Caco-2 (cell line): ENCODE results near the gene ZEB2. TPM values are rescaled to one million over a fixed set of nuclear protein-coding genes. Genes with fewer than 3 reads are reported as not detected.

Experiments
- BruUV-seq: library from RNA; stranded (reverse); fragments of 400-500 nt; replicated peaks from 2 replicates; lab custom pipeline; 2021; lab: Mats Ljungman, UMichigan
- CTCF ChIA-PET: fragments of 300-600 bp; sonication (Branson Sonifier 250); formaldehyde crosslinking; loops from one replicate; lab custom pipeline; 2022; ENCODE audit warnings: antibody characterized with exemption; lab: Charles Lee
- POLR2A ChIA-PET: fragments of 300-600 bp; sonication (Branson Sonifier 250); formaldehyde crosslinking; loops from one replicate; lab custom pipeline; 2022; ENCODE audit warnings: antibody characterized with exemption; lab: Charles Lee
- DNase-seq, 2 experiments: peaks; one replicate each; pipeline versions ENCODE4 v3.0.0 to v3.0.0-alpha.2; 2020 to 2022
- H3K27me3 ChIP-seq: replicated peaks from 2 replicates; pipeline ENCODE4 v1.6.0; 2011; ENCODE audit warnings: low read length; ENCODE audit not compliant: control insufficient read depth, insufficient read depth
- H3K36me3 ChIP-seq: 2 replicates; pipeline ENCODE4 v1.5.1; 2011; ENCODE audit warnings: low read length; ENCODE audit not compliant: control insufficient read depth, insufficient read depth
- H3K4me1 ChIP-seq: fragments of 250-450 bp; sonication (Bioruptor Pico); 2 replicates; pipeline ENCODE4 v1.5.1; 2020; ENCODE audit warnings: mild to moderate bottlenecking
- H3K4me3 ChIP-seq: 2 replicates; pipeline ENCODE4 v1.5.1; 2011; ENCODE audit warnings: low read depth, mild to moderate bottlenecking, control low read depth, low read length
- H3K9me3 ChIP-seq: fragments of 250-450 bp; sonication (Bioruptor Pico); 2 replicates; pipeline ENCODE4 v1.5.1; 2020; ENCODE audit warnings: mild to moderate bottlenecking, moderate library complexity
- H3K27ac Mint-ChIP-seq: one replicate; pipeline ENCODE4 v1.8.0; 2022; ENCODE audit warnings: mixed read lengths; ENCODE audit not compliant: unreplicated experiment
- H3K27me3 Mint-ChIP-seq: one replicate; pipeline ENCODE4 v1.8.0; 2022; ENCODE audit warnings: mixed read lengths; ENCODE audit not compliant: insufficient read depth, unreplicated experiment
- H3K36me3 Mint-ChIP-seq: one replicate; pipeline ENCODE4 v1.8.0; 2022; ENCODE audit warnings: mild to moderate bottlenecking, mixed read lengths; ENCODE audit not compliant: insufficient read depth, unreplicated experiment
- H3K4me1 Mint-ChIP-seq: one replicate; pipeline ENCODE4 v1.8.0; 2022; ENCODE audit warnings: low read depth, mixed read lengths; ENCODE audit not compliant: unreplicated experiment
- H3K4me3 Mint-ChIP-seq: one replicate; pipeline ENCODE4 v1.8.0; 2022; ENCODE audit warnings: mild to moderate bottlenecking, moderate library complexity, mixed read lengths; ENCODE audit not compliant: unreplicated experiment
- H3K9me3 Mint-ChIP-seq: one replicate; pipeline ENCODE4 v1.8.0; 2022; ENCODE audit warnings: mixed read lengths; ENCODE audit not compliant: unreplicated experiment
- CTCF ChIP-seq, 2 experiments: fragments of 200-600 bp in 1 of 2; IDR thresholded peaks; 1 replicate in 1 of 2; 2 replicates in 1 of 2; pipeline versions ENCODE4 v1.5.1 to v1.8.0; 2011 to 2022; ENCODE audit warnings: antibody characterized with exemption in 1 of 2, control low read depth in 1 of 2, inconsistent platforms in 1 of 2, low read depth in 1 of 2, low read length in 1 of 2, mild to moderate bottlenecking in 1 of 2, moderate library complexity in 1 of 2; ENCODE audit not compliant: insufficient read depth in 1 of 2, severe bottlenecking in 1 of 2, unreplicated experiment in 1 of 2
- intact Hi-C: fragments of 100-400 bp; cut with micrococcal nuclease; formaldehyde crosslinking; loops from one replicate; pipeline ENCODE4 v1.10.0; 2022; ENCODE audit not compliant: unreplicated experiment
- total RNA-seq: library from RNA; stranded (reverse); gene quantifications from 2 replicates; pipeline ENCODE4 v1.2.3, GENCODE V29; 2022

Gene ZEB2
- total RNA-seq, 1 experiment from 2014 or later = not detected

GRCh38 chr2:144445196-144445595 lies 74.7 kb downstream of the ZEB2 start:
- no peak for TF ChIP-seq CTCF (IDR thresholded peaks at IDR 0.05; ENCODE audit: insufficient read depth in 1 of 2, low read depth in 1 of 2, low read length in 1 of 2, severe bottlenecking in 1 of 2, unreplicated experiment in 1 of 2)
- Mint-ChIP-seq H3K27ac (no peak overlapping the region), H3K9me3 (no peaks in the 10 kb centered on the region), H3K36me3 (no peaks in the 10 kb centered on the region), H3K4me1 (no peaks in the 10 kb centered on the region), H3K4me3 (no peak overlapping the region), H3K27me3 (peaks cover 10% of the 10 kb centered on the region)
- DNase-seq = no peak
- BruUV-seq = no TSS peak
- Histone ChIP-seq H3K27me3 (no peaks in the 10 kb centered on the region; the same call in 1 of the 2 replicates), H3K9me3 (no peaks in the 10 kb centered on the region), H3K4me1 (no peaks in the 10 kb centered on the region), H3K36me3 (no peaks in the 10 kb centered on the region), H3K4me3 (no peak overlapping the region)
- POLR2A ChIA-PET = no interaction called here
- CTCF ChIA-PET = no interaction called here
- intact Hi-C loops = no loop called here

GRCh38 chr2:144443837-144444817 lies 75.8 kb downstream of the ZEB2 start:
- H3K27ac Mint-ChIP-seq = no peak overlapping the region
- POLR2A ChIA-PET = no interaction called here
- no peaks in the 10 kb centered on the region for H3K36me3 Mint-ChIP-seq
- no peaks in the 10 kb centered on the region for H3K4me1 Mint-ChIP-seq
- no peak overlapping the region for H3K4me3 Mint-ChIP-seq
- intact Hi-C loops = no loop called here
- no peak for TF ChIP-seq CTCF (IDR thresholded peaks at IDR 0.05; ENCODE audit: insufficient read depth in 1 of 2, low read depth in 1 of 2, low read length in 1 of 2, severe bottlenecking in 1 of 2, unreplicated experiment in 1 of 2)
- Histone ChIP-seq H3K4me3 (no peak overlapping the region), H3K36me3 (no peaks in the 10 kb centered on the region), H3K4me1 (no peaks in the 10 kb centered on the region), H3K9me3 (no peaks in the 10 kb centered on the region), H3K27me3 (no peaks in the 10 kb centered on the region; the same call in 1 of the 2 replicates)
- BruUV-seq = no TSS peak
- H3K27me3 Mint-ChIP-seq = peaks cover 15% of the 10 kb centered on the region
- CTCF ChIA-PET = interaction anchor here (0.7 kb wide), 1 partner anchor 77 kb away, joined by 3 read pairs; no protein-coding TSS in a partner anchor
- no peaks in the 10 kb centered on the region for H3K9me3 Mint-ChIP-seq
- DNase-seq = no peak

GRCh38 chr2:144441711-144442141 lies 78.2 kb downstream of the ZEB2 start:
- H3K4me1 ChIP-seq = no peaks in the 10 kb centered on the region
- no peaks in the 10 kb centered on the region; the same call in 1 of the 2 replicates for H3K27me3 ChIP-seq
- DNase-seq = no peak
- Mint-ChIP-seq H3K27me3 (peaks cover 15% of the 10 kb centered on the region), H3K27ac (no peak overlapping the region), H3K4me1 (no peaks in the 10 kb centered on the region), H3K9me3 (no peaks in the 10 kb centered on the region), H3K36me3 (no peaks in the 10 kb centered on the region), H3K4me3 (no peak overlapping the region)
- no TSS peak for BruUV-seq
- ChIA-PET CTCF (no interaction called here), POLR2A (no interaction called here)
- TF ChIP-seq CTCF (IDR thresholded peaks at IDR 0.05; ENCODE audit: insufficient read depth in 1 of 2, low read depth in 1 of 2, low read length in 1 of 2, severe bottlenecking in 1 of 2, unreplicated experiment in 1 of 2) = no peak
- H3K9me3 ChIP-seq = no peaks in the 10 kb centered on the region
- H3K4me3 ChIP-seq = no peak overlapping the region
- H3K36me3 ChIP-seq = no peaks in the 10 kb centered on the region
- intact Hi-C loops = no loop called here
